ENCODE measurements around the gene CHTF18. TPM values are rescaled to one million over a fixed set of nuclear protein-coding genes. Genes with fewer than 3 reads are reported as not detected.

Gene CHTF18
- total RNA-seq, 1 donor = 8.8 TPM

- no peak overlapping the region for H3K4me3 ChIP-seq (ENCODE audit: low read length)
- no peaks in the 10 kb centered on the region for H3K9me3 ChIP-seq (ENCODE audit: low read depth, low read length)
- H3K4me1 ChIP-seq (ENCODE audit: insufficient read depth, low read length) = no peaks in the 10 kb centered on the region
- H3K27me3 ChIP-seq (ENCODE audit: insufficient read depth, low read length) = no peaks in the 10 kb centered on the region
Observed at GRCh38 chr16:843771-844170, 55.4 kb downstream of the CHTF18 start.

GRCh38 chr16:844638-845350 lies 56.4 kb downstream of the CHTF18 start:
- no peaks in the 10 kb centered on the region for H3K4me1 ChIP-seq (ENCODE audit: insufficient read depth, low read length)
- no peak overlapping the region for H3K4me3 ChIP-seq (ENCODE audit: low read length)
- H3K27me3 ChIP-seq (ENCODE audit: insufficient read depth, low read length) = no peaks in the 10 kb centered on the region
- H3K9me3 ChIP-seq (ENCODE audit: low read depth, low read length) = no peaks in the 10 kb centered on the region

- Histone ChIP-seq H3K4me3 (ENCODE audit: low read length) (no peak overlapping the region), H3K9me3 (ENCODE audit: low read depth, low read length) (no peaks in the 10 kb centered on the region), H3K4me1 (ENCODE audit: insufficient read depth, low read length) (no peaks in the 10 kb centered on the region), H3K27me3 (ENCODE audit: insufficient read depth, low read length) (no peaks in the 10 kb centered on the region)
Observed at GRCh38 chr16:845351-845745, 56.9 kb downstream of the CHTF18 start.

GRCh38 chr16:847151-847550 lies 58.7 kb downstream of the CHTF18 start:
- H3K9me3 ChIP-seq (ENCODE audit: low read depth, low read length) = no peaks in the 10 kb centered on the region
- no peaks in the 10 kb centered on the region for H3K4me1 ChIP-seq (ENCODE audit: insufficient read depth, low read length)
- H3K27me3 ChIP-seq (ENCODE audit: insufficient read depth, low read length) = no peaks in the 10 kb centered on the region
- no peak overlapping the region for H3K4me3 ChIP-seq (ENCODE audit: low read length)

Other genes starting within 250 kb of the CHTF18 start
- 0.10 TPM for gene PRR35, start 228.2 kb upstream of the CHTF18 start, total RNA-seq
- 1.2 TPM for gene NHLRC4, start 221.6 kb upstream of the CHTF18 start, total RNA-seq
- 8.5 TPM for gene PIGQ, start 218.7 kb upstream of the CHTF18 start, total RNA-seq
- 6.6 TPM for gene RAB40C, start 198.6 kb upstream of the CHTF18 start, total RNA-seq
- 0.31 TPM for gene WFIKKN1, start 157.6 kb upstream of the CHTF18 start, total RNA-seq
- gene METTL26, start 152.3 kb upstream of the CHTF18 start, total RNA-seq = 49.0 TPM
- 18.5 TPM for gene MCRIP2, start 146.8 kb upstream of the CHTF18 start, total RNA-seq
- gene WDR90, start 139.3 kb upstream of the CHTF18 start, total RNA-seq = 4.6 TPM
- gene RHOT2, start 120.5 kb upstream of the CHTF18 start, total RNA-seq = 45.2 TPM
- gene RHBDL1, start 112.9 kb upstream of the CHTF18 start, total RNA-seq = 0.84 TPM
- gene STUB1, start 108.2 kb upstream of the CHTF18 start, total RNA-seq = 39.0 TPM
- gene JMJD8, start 104.3 kb upstream of the CHTF18 start, total RNA-seq = 25.0 TPM
- 4.4 TPM for gene WDR24, start 98.2 kb upstream of the CHTF18 start, total RNA-seq
- 1.7 TPM for gene FBXL16, start 82.8 kb upstream of the CHTF18 start, total RNA-seq
- 4.8 TPM for gene METRN, start 73.5 kb upstream of the CHTF18 start, total RNA-seq
- gene ANTKMT, start 67.5 kb upstream of the CHTF18 start, total RNA-seq = 5.8 TPM
- gene CCDC78, start 62.2 kb upstream of the CHTF18 start, total RNA-seq = 1.0 TPM
- 4.6 TPM for gene HAGHL, start 61.5 kb upstream of the CHTF18 start, total RNA-seq
- 22.7 TPM for gene CIAO3, start 47.6 kb upstream of the CHTF18 start, total RNA-seq
- gene MSLN, start 27.9 kb upstream of the CHTF18 start, total RNA-seq = 0.21 TPM
- 10.4 TPM for gene RPUSD1, start 239 bp upstream of the CHTF18 start, total RNA-seq
- not detected for gene GNG13, start 12.1 kb downstream of the CHTF18 start, total RNA-seq
- 17.4 TPM for gene LMF1, start 182.4 kb downstream of the CHTF18 start, total RNA-seq
- 1.0 TPM for gene SOX8, start 193.2 kb downstream of the CHTF18 start, total RNA-seq

All from mononuclear cell (primary cell).